ENCODE results near the gene CDC25B.
A peak's percentile ranks its signal among the peaks of the same experiment; 100 is the strongest.
"Not testable (repeated sequence)": the region's sequence is repeated elsewhere in the genome, so short reads cannot be mapped to it uniquely, and the experiment has no call there.

Gene CDC25B

DNA sequence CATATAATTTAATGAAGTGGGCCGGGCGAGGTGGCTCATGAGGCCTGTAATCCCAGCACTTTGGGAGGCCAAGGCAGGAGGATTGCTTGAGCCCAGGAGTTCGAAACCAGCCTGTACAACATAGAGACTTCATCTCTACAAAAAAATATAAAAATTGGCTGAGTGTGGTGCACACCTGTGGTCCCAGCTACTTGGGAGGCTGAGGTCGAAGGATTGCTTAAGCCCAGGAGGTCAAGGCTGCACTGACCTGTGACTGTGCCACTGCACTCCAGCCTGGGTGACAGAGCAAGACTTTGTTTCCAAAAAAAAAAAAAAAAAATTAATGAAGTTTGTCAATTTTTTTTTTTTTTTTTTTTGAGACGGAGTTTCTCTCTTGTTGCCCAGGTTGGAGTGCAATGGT, 33.8 kb downstream of the CDC25B start:
- not testable (repeated sequence) for DNase-seq (ENCODE audit: low read depth)

GRCh38 chr20:3836132-3836531, 40.0 kb downstream of the CDC25B start:
- DNase-seq (ENCODE audit: low read depth): no peak

DNA sequence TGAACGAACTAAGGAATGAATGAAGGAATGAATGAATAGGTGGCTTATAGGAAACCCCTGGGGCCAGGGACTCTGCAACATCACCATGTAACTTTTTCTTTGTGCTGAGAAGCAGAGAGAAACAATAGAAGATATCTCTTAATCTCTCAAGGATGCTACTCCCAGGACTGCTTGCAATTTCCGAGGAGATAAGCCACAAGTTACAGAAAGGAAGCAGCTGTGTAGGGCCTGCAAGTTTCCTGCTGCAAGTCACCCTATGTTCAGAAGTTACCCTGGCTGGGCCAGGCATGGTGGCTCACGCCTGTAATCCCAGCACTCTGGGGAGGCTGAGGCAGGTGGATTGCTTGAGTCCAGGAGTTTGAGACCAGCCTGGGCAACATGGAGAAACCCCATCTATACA, 43.2 kb downstream of the CDC25B start:
- DNase-seq (ENCODE audit: low read depth): no peak

DNA sequence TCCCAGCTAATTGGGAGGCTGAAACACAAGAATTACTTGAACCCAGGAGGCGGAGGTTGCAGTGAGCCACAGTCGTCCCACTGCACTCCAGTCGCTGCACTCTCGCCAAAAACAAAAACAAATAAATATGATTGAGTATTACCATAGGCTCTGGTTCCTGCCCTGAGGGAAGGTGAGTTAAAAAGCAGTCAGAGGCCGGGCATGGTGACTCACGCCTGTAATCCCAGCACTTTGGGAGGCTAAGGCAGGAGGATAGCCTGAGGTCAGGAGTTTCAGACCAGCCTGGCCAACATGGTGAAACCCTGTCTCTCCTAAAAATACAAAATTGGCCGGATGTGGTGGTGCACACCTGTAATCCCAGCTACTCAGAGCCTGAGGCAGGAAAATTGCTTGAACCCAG, 44.1 kb downstream of the CDC25B start:
- DNase-seq (ENCODE audit: low read depth): not testable (repeated sequence)

DNA sequence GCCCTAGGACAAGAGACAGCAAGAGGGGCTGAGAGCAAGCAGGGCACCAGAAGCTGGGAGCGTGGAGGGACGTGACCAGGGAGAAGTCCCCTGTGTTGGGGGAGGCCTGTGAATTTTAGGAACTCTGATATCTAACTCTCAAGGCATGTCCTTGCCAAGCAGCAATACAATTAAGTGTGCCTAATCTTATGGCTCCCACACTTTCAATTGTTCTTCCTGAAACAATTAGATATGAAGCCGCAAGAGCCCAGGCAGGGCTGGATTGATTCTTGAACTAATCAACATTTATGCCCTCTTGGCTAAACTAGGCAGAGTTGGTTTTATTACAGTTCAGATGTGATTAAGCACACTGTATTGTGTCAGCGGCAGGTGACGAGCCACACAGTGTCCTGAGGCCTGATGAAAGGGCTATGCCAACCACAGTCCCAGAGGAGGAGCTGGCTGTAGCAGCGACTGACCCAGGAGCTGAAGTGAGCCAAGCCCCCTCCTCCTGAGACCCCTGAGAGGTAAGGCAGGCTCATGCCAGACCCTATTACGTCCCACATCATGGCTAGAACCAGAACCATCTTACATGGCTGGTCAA, 46.3 kb downstream of the CDC25B start:
- no peak for DNase-seq (ENCODE audit: low read depth)

DNA sequence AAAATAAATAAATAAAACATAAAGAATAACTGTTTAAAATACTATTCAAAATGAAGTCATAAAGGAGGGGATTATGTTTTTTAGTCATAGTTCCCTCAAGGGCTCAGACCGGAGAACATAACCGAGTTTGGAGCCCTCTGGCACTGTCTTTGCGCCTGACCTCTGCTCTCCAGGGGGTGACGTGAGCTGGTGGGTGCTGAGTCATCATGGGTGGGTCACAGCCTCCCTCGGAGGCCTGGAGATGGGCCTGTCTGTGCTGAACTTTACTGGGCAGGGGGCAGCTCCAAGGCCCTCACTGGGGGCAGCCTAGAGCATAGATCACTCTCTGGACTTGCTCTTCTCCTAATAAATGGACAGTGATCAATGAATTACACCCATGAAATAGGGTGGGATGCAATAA, 47.4 kb downstream of the CDC25B start:
- DNase-seq (ENCODE audit: low read depth): peak; percentile 78

DNA sequence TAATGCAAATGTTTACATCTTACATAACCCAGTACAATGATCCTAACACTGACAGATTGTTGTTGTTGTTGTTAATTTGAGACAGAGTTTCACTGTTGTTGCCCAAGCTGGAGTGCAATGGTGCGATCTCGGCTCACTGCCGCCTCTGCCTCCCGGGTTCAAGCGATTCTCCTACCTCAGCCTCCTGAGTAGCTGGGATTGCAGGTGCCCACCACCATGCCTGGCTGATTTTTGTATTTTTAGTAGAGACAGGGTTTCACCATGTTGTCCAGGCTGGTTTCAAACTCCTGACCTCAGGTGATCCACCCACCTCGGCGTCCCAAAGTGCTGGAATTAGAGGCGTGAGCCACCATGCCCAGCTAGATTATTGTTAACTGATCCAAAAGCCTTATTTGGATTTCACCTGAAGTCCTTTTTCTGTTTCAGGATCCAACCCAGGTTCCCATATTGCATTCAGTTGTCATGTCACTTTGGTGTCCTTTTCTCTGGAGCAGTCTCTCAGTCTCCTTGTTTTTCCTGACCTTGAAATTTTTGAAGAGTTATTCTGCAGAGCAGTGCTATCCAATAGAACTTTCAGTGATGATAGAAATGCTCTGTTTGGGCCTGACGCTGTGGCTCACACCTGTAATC, 48.0 kb downstream of the CDC25B start:
- DNase-seq (ENCODE audit: low read depth): not testable (repeated sequence)

DNA sequence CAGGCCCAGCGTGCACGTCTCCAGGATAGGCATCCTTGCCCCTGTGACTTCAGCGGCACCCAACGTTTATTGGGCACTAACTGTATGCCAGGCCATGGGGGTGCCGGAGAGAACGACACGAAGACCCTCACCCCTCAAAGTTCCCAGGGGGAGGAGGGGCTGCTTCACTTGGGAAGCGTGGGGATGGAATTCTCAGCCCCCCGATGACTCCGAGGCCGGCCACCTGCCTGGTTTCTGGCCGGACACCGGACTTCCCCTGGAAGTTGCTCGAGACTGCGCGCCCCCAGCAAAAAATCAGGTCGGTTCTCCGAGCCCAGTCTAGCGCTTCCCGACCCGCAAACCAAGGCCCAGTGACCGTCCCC, 50.2 kb downstream of the CDC25B start:
- DNase-seq (ENCODE audit: low read depth): no peak

DNA sequence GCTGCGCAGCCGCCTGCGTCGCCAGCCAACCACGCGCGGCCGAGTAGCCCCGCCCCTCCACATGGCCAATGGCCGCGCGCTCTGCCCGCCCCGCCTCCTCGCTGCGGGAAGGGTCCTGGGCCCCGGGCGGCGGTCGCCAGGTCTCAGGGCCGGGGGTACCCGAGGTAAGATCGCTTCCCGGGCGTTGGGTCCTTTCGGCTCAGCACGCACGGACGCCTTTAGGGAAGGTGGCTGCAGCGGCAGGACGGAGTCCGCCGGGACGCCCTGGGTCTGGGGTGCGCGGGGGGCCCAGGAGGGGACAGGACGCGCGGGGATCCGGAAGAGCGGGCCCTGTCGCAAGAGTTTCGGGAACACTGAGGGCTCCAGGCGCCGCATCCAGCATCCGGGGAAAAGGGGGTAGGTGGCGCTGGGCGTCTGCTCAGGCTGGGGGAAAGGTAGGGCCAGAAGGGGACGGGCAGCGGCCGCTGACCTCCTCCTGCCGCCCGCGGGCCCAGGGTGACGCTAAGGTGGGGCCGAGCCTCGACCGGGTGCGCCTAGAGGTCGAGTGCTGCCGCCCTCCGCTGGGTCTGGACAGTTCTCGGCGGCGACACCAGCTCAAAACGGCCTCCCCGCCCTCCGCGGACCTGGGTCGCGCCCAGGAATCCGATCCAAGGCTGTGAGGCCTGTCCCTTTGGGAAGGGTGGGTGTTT, 50.8 kb downstream of the CDC25B start, which contains the start of gene MAVS:
TSS of gene MAVS (plus strand) at position 95 of the 689 bp plus-strand sequence. CDS start 7,791 bp downstream, outside the sequence.
- peak; percentile 69 for DNase-seq (ENCODE audit: low read depth)

DNA sequence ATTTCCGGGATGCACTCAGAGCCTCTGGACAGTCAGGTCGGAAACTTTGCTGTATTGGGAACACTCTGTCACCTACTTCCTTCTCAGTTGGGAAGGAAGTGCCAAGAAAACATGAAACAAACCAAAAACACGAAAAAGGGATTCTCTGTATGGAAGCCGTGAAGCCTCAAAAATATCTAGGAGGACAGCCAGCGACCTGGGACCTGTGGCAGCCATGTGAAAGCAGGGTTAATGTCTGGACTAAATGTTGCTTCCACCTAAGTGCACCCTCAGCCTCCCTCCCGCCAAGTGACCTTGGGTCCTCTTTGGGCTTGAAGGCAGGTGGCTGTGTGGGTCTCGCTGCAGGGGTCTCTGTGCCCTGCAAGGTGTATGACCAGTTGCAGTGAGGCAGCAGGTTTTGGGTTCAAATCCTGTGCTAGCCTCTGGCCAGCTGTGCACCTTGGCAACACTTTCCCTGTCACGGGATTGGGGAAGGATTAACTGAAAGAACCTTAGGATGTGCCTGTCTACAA, 51.4 kb downstream of the CDC25B start:
- DNase-seq (ENCODE audit: low read depth): peak; percentile 11

GRCh38 chr20:3848565-3848964, 52.5 kb downstream of the CDC25B start:
- no peak for DNase-seq (ENCODE audit: low read depth)

- DNase-seq (ENCODE audit: low read depth): no peak
Observed at GRCh38 chr20:3854462-3854871, 58.4 kb downstream of the CDC25B start.
